Pancreas (tissue), 10 donors: ENCODE data around the gene TJP3. TPM values are rescaled to one million over a fixed set of nuclear protein-coding genes. Genes with fewer than 3 reads are reported as not detected.

Experiments used
- ATAC-seq, 4 donors: fragments of 200-7000 bp; cut with Tn5 transposase; one replicate each; pipeline versions ENCODE4 v1.8.0 to v1.9.1; 2020; ENCODE audit warnings: mild to moderate bottlenecking in 4 of 4, moderate library complexity in 4 of 4
- DNase-seq, 6 donors: peaks; one replicate each; pipeline ENCODE4 v3.0.0-alpha.2; 2020
- FAIRE-seq: peaks from 2 replicates; lab custom pipeline; 2012; peaks lifted over from hg19 to GRCh38; lab: Jason Lieb, UNC
- H3K27ac ChIP-seq, 4 donors: fragments of 200-600 bp; sonication (generic); 1 replicate in 3 of 4; 2 replicates in 1 of 4; pipeline versions ENCODE4 v1.5.0 to v1.8.0; 2020
- H3K27me3 ChIP-seq, 4 donors: fragments of 200-600 bp; one replicate each; pipeline ENCODE4 v1.8.0; 2021
- H3K36me3 ChIP-seq, 3 donors: fragments of 200-600 bp; sonication (generic) in 1 of 3; one replicate each; pipeline versions ENCODE4 v1.5.0 to v1.8.0; 2020 to 2021
- H3K4me1 ChIP-seq, 3 donors: fragments of 200-600 bp; one replicate each; pipeline ENCODE4 v1.8.0; 2021
- H3K4me3 ChIP-seq, 4 donors: fragments of 200-600 bp; sonication (generic) in 2 of 4; one replicate each; pipeline versions ENCODE4 v1.5.0 to v1.8.0; 2020 to 2021
- H3K9me3 ChIP-seq, 4 donors: fragments of 200-600 bp; one replicate each; pipeline ENCODE4 v1.8.0; 2021
- WGBS, 2 donors: extraction: QIAGEN DNeasy Blood & Tissue Kit; methylation state at CpG; one replicate each; pipeline ENCODE4 v1.1.7; 2013; 5-methylcytosine and 5-hydroxymethylcytosine counted together
- intact Hi-C, 3 donors: fragments of 100-400 bp; cut with DNase I; formaldehyde crosslinking; loops; one replicate each; pipeline versions ENCODE4 v1.11.1 to v1.14.2; 2022
- polyA plus RNA-seq, 2 donors: library from polyadenylated mRNA; stranded (reverse); fragments of 200-250 nt; gene quantifications; one replicate each; pipeline ENCODE4 v1.2.3, GENCODE V29; 2013
- total RNA-seq, 6 donors: library from RNA; stranded (reverse); fragmentation: NEBNext Ultra II Directional in 4 of 6; extraction: Animal tissue kit (Norgen Biotek cat#: 25700) in 4 of 6; gene quantifications; one replicate each; pipeline versions ENCODE4 v1.2.1 to v1.2.4, GENCODE V29; 2021 to 2023
- TF ChIP-seq, protein P1 (sequence below), 4 donors: fragments of 200-600 bp; sonication (generic) in 3 of 4; IDR thresholded peaks; one replicate each; pipeline versions ENCODE4 v1.5.0 to v1.8.0; 2021; ENCODE audit warnings: antibody characterized with exemption in 4 of 4
- donor health status: healthy with polysubstance abuse.
- donor health status: DM: no; HTN: no; CAD: no; lungs with moderate emphysema.
- donor health status: DM: no; HTN: no; CAD: no.
- donor health status: control.
- donor health status: control.
- donor health status: Bipolar disorder and iron deficiency.
- donor health status: DM: yes; HTN: yes; CAD: no.
- donor health status: DM: no; HTN: no; CAD: no.
- donor health status: DM: no; HTN: no; CAD: no.
- donor health status: DM: yes; HTN: yes; CAD: no.

TJP3 gene
- total and polyA plus RNA-seq, 8 donors, result 9.2 to 36.0 (median 15.8) TPM

DNA sequence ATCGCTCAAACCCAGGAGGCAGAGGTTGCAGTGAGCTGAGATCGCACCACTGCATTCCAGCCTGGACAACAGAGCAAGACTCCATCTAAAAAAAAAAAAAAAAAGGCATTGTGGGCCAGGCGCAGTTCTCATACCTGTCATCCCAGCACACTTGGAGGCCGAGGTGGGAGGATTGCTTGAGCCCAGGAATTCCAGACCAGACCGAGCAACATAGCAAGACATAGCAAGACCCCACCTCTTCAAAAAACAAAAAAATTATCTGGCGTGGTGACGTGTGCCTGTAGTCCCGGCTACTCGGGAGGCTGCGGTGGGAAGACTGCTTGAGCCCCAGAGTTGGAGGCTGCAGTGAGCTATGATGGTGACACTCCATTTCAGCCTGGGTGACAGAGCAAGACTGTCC lies 25.9 kb upstream of the TJP3 start:
- ATAC-seq (no peak), DNase-seq (no peak), FAIRE-seq (no peak)
- H3K27me3 ChIP-seq, result no peaks in the 10 kb centered on the region
- TF ChIP-seq, protein P1, sequence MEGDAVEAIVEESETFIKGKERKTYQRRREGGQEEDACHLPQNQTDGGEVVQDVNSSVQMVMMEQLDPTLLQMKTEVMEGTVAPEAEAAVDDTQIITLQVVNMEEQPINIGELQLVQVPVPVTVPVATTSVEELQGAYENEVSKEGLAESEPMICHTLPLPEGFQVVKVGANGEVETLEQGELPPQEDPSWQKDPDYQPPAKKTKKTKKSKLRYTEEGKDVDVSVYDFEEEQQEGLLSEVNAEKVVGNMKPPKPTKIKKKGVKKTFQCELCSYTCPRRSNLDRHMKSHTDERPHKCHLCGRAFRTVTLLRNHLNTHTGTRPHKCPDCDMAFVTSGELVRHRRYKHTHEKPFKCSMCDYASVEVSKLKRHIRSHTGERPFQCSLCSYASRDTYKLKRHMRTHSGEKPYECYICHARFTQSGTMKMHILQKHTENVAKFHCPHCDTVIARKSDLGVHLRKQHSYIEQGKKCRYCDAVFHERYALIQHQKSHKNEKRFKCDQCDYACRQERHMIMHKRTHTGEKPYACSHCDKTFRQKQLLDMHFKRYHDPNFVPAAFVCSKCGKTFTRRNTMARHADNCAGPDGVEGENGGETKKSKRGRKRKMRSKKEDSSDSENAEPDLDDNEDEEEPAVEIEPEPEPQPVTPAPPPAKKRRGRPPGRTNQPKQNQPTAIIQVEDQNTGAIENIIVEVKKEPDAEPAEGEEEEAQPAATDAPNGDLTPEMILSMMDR (IDR thresholded peaks at IDR 0.05), result no peak
- 92 to 98% methylated on average over 10 of the region's 10 CpGs for WGBS, 2 donors
- peaks cover 0 to 8% (median 4%) of the 10 kb centered on the region in 3 donors for H3K4me1 ChIP-seq
- no peak overlapping the region for H3K27ac ChIP-seq
- intact Hi-C loops, result no loop called here
- no peaks in the 10 kb centered on the region for H3K36me3 ChIP-seq
- H3K4me3 ChIP-seq, result no peak overlapping the region
- no peaks in the 10 kb centered on the region for H3K9me3 ChIP-seq

DNA sequence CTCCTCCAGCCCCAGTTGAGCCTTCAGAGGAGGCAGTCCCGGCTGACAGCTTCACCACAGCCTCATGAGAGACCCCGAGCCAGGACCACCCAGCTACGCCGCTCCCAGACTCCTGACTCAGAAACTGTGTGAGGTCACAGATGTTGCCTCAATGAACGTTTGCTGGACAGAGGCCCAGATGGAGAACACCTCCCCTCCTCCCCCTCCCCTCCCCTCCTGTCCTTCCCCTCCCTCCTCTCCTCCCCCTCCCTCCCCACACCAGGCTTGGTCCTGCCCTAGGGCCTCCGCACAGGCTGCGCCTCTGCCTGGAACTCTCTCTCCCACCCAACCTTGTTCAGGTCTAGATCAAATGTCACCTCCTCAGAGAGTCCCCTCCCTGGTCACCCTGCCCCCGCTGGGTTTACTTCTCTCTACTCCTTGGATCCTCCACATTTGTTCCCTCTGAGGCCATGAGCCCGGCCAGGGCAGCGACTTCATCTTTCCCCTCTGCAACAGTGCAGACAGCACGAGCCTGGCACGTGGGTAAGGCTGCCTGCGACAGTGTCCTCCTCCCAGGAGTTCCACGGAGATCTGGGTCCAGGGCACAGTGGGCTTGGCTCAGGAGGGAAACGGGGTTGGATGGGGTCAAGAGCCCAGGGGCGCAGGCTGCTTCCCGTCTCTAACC lies 25.3 kb upstream of the TJP3 start:
- no peak overlapping the region for H3K27ac ChIP-seq
- TF ChIP-seq, protein P1 (IDR thresholded peaks at IDR 0.05), result no peak
- 87% methylated on average over 17 of the region's 17 CpGs for WGBS, 2 donors
- no peaks in the 10 kb centered on the region for H3K36me3 ChIP-seq
- no peaks in the 10 kb centered on the region for H3K27me3 ChIP-seq
- H3K4me1 ChIP-seq, result peaks cover 0 to 8% (median 4%) of the 10 kb centered on the region in 3 donors
- ATAC-seq (no peak), DNase-seq (no peak), FAIRE-seq (no peak)
- H3K9me3 ChIP-seq, result no peaks in the 10 kb centered on the region
- no peak overlapping the region for H3K4me3 ChIP-seq
- intact Hi-C loops, result no loop called here

DNA sequence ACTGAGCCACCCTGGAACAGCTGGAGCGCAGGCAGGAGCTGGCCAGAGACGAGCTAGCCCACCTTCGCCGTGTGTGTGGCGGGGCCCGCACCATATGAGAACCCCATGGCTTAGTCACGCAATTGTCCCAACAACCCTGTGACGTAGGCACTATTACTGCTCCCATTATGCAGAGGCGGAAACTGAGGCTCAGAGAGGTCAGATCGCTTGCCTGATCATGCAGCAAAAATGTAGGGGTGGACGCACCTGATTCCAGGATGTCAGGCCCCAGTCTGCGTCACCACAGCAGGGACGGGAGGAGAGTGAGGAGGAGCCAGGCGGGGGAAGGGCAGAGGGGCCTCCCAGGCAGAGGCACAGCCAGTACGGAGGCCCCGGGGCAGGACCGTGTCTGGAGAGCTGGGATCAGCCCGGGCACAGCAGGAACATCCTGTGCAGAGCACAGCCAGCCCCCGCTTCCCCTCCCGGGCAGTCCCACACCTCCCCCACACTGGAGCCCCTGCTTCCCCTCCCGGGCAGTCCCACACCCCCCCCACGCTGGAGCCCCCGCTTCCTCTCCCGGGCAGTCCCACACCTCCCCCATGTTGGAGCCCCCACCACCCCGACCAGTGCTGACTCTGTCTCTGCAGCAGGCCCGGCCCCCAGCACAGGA lies 24.7 kb upstream of the TJP3 start:
- no peaks in the 10 kb centered on the region for H3K36me3 ChIP-seq
- ATAC-seq (no peak), FAIRE-seq (no peak), DNase-seq (peak in 1 of 6 donors; percentile 44)
- intact Hi-C loops, result no loop called here
- 90% methylated on average over 21 to 26 of the region's 26 CpGs for WGBS, 2 donors
- peaks cover 0 to 8% (median 4%) of the 10 kb centered on the region in 3 donors for H3K4me1 ChIP-seq
- no peak overlapping the region for H3K27ac ChIP-seq
- TF ChIP-seq, protein P1 (IDR thresholded peaks at IDR 0.05), result no peak
- H3K9me3 ChIP-seq, result no peaks in the 10 kb centered on the region
- no peaks in the 10 kb centered on the region for H3K27me3 ChIP-seq
- H3K4me3 ChIP-seq, result no peak overlapping the region

DNA sequence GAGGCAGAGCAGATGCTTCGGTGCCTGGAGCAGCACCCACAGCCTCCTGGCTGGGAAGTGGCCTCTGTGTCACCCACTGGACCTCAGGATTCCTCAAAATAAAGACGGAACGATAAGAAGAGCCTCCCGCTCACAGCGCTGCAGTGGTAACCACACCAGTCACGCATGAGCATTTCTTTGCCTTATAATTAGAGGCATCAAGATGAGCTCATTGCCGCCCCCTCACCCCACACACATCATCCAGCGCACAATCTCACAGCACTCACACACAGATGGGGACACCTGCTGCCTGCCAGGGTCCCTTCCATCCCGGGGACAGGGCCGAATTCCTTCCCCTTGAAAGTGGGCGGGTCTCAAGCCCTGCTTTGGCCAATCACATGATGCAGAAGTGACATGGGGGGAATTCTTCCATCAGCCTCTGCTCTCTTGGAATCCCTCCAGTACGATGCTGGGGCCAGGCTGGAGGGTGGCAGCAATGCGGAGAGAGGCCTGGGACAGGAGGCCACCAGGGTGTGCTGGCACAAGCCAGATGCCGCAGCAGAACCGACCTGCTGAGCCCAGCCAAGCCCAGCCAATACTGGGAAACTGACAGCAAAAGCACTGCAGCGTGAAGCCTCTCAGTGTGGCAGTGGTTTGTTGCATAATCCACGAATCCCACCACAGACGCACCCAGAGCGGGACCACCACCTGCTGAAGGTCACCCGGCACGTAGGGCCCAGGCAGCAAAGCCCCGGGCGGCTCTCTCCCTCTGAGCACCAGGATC lies 23.9 kb upstream of the TJP3 start:
- Histone ChIP-seq H3K4me1 (peaks cover 0 to 8% (median 4%) of the 10 kb centered on the region in 3 donors), H3K9me3 (no peaks in the 10 kb centered on the region), H3K27me3 (no peaks in the 10 kb centered on the region), H3K27ac (no peak overlapping the region), H3K4me3 (no peak overlapping the region), H3K36me3 (no peaks in the 10 kb centered on the region)
- intact Hi-C loops, result no loop called here
- ATAC-seq (no peak), DNase-seq (no peak), FAIRE-seq (no peak)
- 94 to 96% methylated on average over 23 of the region's 23 CpGs for WGBS, 2 donors
- TF ChIP-seq, protein P1 (IDR thresholded peaks at IDR 0.05), result no peak
